Right atrium auricular region (tissue), 2 donors: Measurements from ENCODE around the gene FERMT1. TPM values are rescaled to one million over a fixed set of nuclear protein-coding genes. Genes with fewer than 3 reads are reported as not detected.

Source experiments
- DNase-seq: peaks from one replicate; pipeline ENCODE4 v3.0.0-alpha.2; 2019; ENCODE audit warnings: low spot score
- H3K27ac ChIP-seq, 2 donors: fragments of 200-600 bp; sonication (generic); 1 replicate in 1 of 2; 2 replicates in 1 of 2; pipeline ENCODE4 v1.5.1; 2016 to 2019
- H3K27me3 ChIP-seq, 2 donors: fragments of 200-600 bp; sonication (generic); one replicate each; pipeline versions ENCODE4 v1.5.1 to v1.6.0; 2017 to 2019
- H3K36me3 ChIP-seq: fragments of 200-600 bp; sonication (generic); one replicate; pipeline ENCODE4 v1.5.1; 2016
- H3K4me1 ChIP-seq, 2 donors: fragments of 200-600 bp; sonication (generic); one replicate each; pipeline versions ENCODE4 v1.5.1 to v1.6.0; 2017 to 2019
- H3K4me3 ChIP-seq, 2 donors: fragments of 200-600 bp; sonication (generic); 1 replicate in 1 of 2; 2 replicates in 1 of 2; pipeline ENCODE4 v1.5.1; 2017 to 2019; ENCODE audit warnings: mild to moderate bottlenecking in 1 of 2, moderate library complexity in 1 of 2
- H3K9me3 ChIP-seq, 2 donors: fragments of 200-600 bp; sonication (generic); one replicate each; pipeline ENCODE4 v1.5.1; 2019
- CTCF ChIP-seq, 2 donors: fragments of 200-600 bp; sonication (generic); IDR thresholded peaks; one replicate each; pipeline ENCODE4 v1.5.1; 2019; ENCODE audit warnings: antibody characterized with exemption in 2 of 2
- total RNA-seq, 2 donors: library from RNA; depleted of rRNA; stranded (reverse); fragments of >200 nt; gene quantifications; one replicate each; pipeline ENCODE4 v1.1.0, GENCODE V29; 2016

The FERMT1 gene
- total RNA-seq, 2 donors from 2014 or later, result 0.67 to 1.5 TPM

- DNase-seq, result no peak
- Histone ChIP-seq H3K9me3 (peaks cover 0 to 19% of the 10 kb centered on the region in 2 donors), H3K4me3 (no peak overlapping the region), H3K4me1 (peaks cover 0 to 12% of the 10 kb centered on the region in 2 donors), H3K36me3 (no peaks in the 10 kb centered on the region), H3K27ac (no peak overlapping the region), H3K27me3 (no peaks in the 10 kb centered on the region)
- no peak for TF ChIP-seq CTCF (IDR thresholded peaks at IDR 0.05)
Observed at GRCh38 chr20:6160736-6161135, 37.9 kb upstream of the FERMT1 start.

- no peak overlapping the region for H3K27ac ChIP-seq
- no peak for DNase-seq
- peaks cover 0 to 21% of the 10 kb centered on the region in 2 donors for H3K9me3 ChIP-seq
- no peaks in the 10 kb centered on the region for H3K27me3 ChIP-seq
- H3K36me3 ChIP-seq, result no peaks in the 10 kb centered on the region
- TF ChIP-seq CTCF (IDR thresholded peaks at IDR 0.05), result no peak
- peaks cover 0 to 8% of the 10 kb centered on the region in 2 donors for H3K4me1 ChIP-seq
- H3K4me3 ChIP-seq, result no peak overlapping the region
Observed at GRCh38 chr20:6157345-6157744, 34.5 kb upstream of the FERMT1 start.

GRCh38 chr20:6152777-6153176 is 29.9 kb upstream of the FERMT1 start:
- Histone ChIP-seq H3K4me1 (no peaks in the 10 kb centered on the region), H3K27me3 (no peaks in the 10 kb centered on the region), H3K36me3 (no peaks in the 10 kb centered on the region), H3K27ac (no peak overlapping the region), H3K4me3 (no peak overlapping the region), H3K9me3 (peaks cover 0 to 21% of the 10 kb centered on the region in 2 donors)
- DNase-seq, result no peak
- TF ChIP-seq CTCF (IDR thresholded peaks at IDR 0.05), result no peak

GRCh38 chr20:6148073-6148472 is 25.2 kb upstream of the FERMT1 start:
- no peak for TF ChIP-seq CTCF (IDR thresholded peaks at IDR 0.05)
- Histone ChIP-seq H3K36me3 (no peaks in the 10 kb centered on the region), H3K4me3 (no peak overlapping the region), H3K27ac (no peak overlapping the region), H3K4me1 (no peaks in the 10 kb centered on the region), H3K9me3 (no peaks in the 10 kb centered on the region), H3K27me3 (no peaks in the 10 kb centered on the region)
- DNase-seq, result no peak

GRCh38 chr20:6142348-6142993 is 19.6 kb upstream of the FERMT1 start:
- no peaks in the 10 kb centered on the region for H3K27me3 ChIP-seq
- no peak overlapping the region for H3K27ac ChIP-seq
- peak; percentile 73 to 89 for TF ChIP-seq CTCF (IDR thresholded peaks at IDR 0.05)
- DNase-seq, result no peak
- no peak overlapping the region for H3K4me3 ChIP-seq
- no peaks in the 10 kb centered on the region for H3K36me3 ChIP-seq
- H3K4me1 ChIP-seq, result no peaks in the 10 kb centered on the region
- H3K9me3 ChIP-seq, result no peaks in the 10 kb centered on the region

- H3K27me3 ChIP-seq, result no peaks in the 10 kb centered on the region
- H3K9me3 ChIP-seq, result no peaks in the 10 kb centered on the region
- H3K36me3 ChIP-seq, result no peaks in the 10 kb centered on the region
- TF ChIP-seq CTCF (IDR thresholded peaks at IDR 0.05), result no peak
- no peak overlapping the region for H3K27ac ChIP-seq
- no peak overlapping the region for H3K4me3 ChIP-seq
- H3K4me1 ChIP-seq, result no peaks in the 10 kb centered on the region
- DNase-seq, result no peak
Observed at GRCh38 chr20:6140947-6141346, 18.1 kb upstream of the FERMT1 start.
